Duodenal mucosa (tissue), 2 donors: ENCODE data around the gene BCL7C.
"Not testable (repeated sequence)": the region's sequence is repeated elsewhere in the genome, so short reads cannot be mapped to it uniquely, and the experiment has no call there.

ENCODE experiments used
- H3K27ac ChIP-seq: one replicate; pipeline ENCODE4 v1.7.0; 2013; ENCODE audit warnings: low read depth, low read length
- H3K27me3 ChIP-seq, 2 donors: one replicate each; pipeline ENCODE4 v1.7.0; 2013; ENCODE audit warnings: low read length in 2 of 2, control low read depth in 1 of 2; ENCODE audit not compliant: insufficient read depth in 2 of 2, control insufficient read depth in 1 of 2
- H3K36me3 ChIP-seq, 2 donors: one replicate each; pipeline ENCODE4 v1.7.0; 2013; ENCODE audit warnings: low read length in 2 of 2, control low read depth in 1 of 2; ENCODE audit not compliant: insufficient read depth in 2 of 2, control insufficient read depth in 1 of 2
- H3K4me1 ChIP-seq, 2 donors: one replicate each; pipeline ENCODE4 v1.7.0; 2013; ENCODE audit warnings: low read length in 2 of 2, control low read depth in 1 of 2; ENCODE audit not compliant: insufficient read depth in 2 of 2, control insufficient read depth in 1 of 2
- H3K4me3 ChIP-seq, 2 donors: one replicate each; pipeline ENCODE4 v1.7.0; 2013; ENCODE audit warnings: low read length in 2 of 2, low read depth in 1 of 2
- H3K9ac ChIP-seq, 2 donors: one replicate each; pipeline ENCODE4 v1.7.0; 2013; ENCODE audit warnings: low read length in 2 of 2, low read depth in 1 of 2
- H3K9me3 ChIP-seq, 2 donors: one replicate each; pipeline ENCODE4 v1.7.0; 2013; ENCODE audit warnings: low read length in 2 of 2, control low read depth in 1 of 2; ENCODE audit not compliant: control insufficient read depth in 1 of 2

The BCL7C gene

GRCh38 chr16:30893744-30894539, at the start of gene BCL7C:
Gene BCL7C (minus strand): TSS chr16:30894077. CDS start chr16:30893944, 133 bp downstream.
- H3K9me3 ChIP-seq: no peaks in the 10 kb centered on the region
- peaks cover 5 to 8% of the 10 kb centered on the region in 2 donors for H3K36me3 ChIP-seq
- H3K9ac ChIP-seq: peak within 1 kb of the TSS; percentile 96
- H3K27ac ChIP-seq: peak within 1 kb of the TSS; percentile 88
- H3K4me1 ChIP-seq: peaks cover 27 to 44% of the 10 kb centered on the region in 2 donors
- H3K4me3 ChIP-seq: peak within 1 kb of the TSS; percentile 91 to 94
- no peaks in the 10 kb centered on the region for H3K27me3 ChIP-seq

- H3K27me3 ChIP-seq: no peaks in the 10 kb centered on the region
- no peak overlapping the region for H3K27ac ChIP-seq
- H3K9ac ChIP-seq: peak overlapping the region in 1 of 2 donors; percentile 28
- no peaks in the 10 kb centered on the region for H3K9me3 ChIP-seq
- peaks cover 4 to 21% of the 10 kb centered on the region in 2 donors for H3K36me3 ChIP-seq
- H3K4me1 ChIP-seq: peaks cover 11 to 16% of the 10 kb centered on the region in 2 donors
- peak overlapping the region; percentile 32 to 44 for H3K4me3 ChIP-seq
Measured at GRCh38 chr16:30942426-30942806, 48.5 kb upstream of the BCL7C start.

- H3K4me3 ChIP-seq: peak overlapping the region; percentile 32 to 44
- peak overlapping the region in 1 of 2 donors; percentile 66 for H3K9ac ChIP-seq
- H3K4me1 ChIP-seq: peaks cover 11 to 16% of the 10 kb centered on the region in 2 donors
- H3K27ac ChIP-seq: no peak overlapping the region
- H3K36me3 ChIP-seq: peaks cover 5 to 22% of the 10 kb centered on the region in 2 donors
- H3K27me3 ChIP-seq: no peaks in the 10 kb centered on the region
- H3K9me3 ChIP-seq: no peaks in the 10 kb centered on the region
Measured at GRCh38 chr16:30941600-30942425, 47.9 kb upstream of the BCL7C start.

- Histone ChIP-seq H3K36me3 (peaks cover 5 to 30% of the 10 kb centered on the region in 2 donors), H3K4me1 (peaks cover 11 to 25% of the 10 kb centered on the region in 2 donors)
- H3K27ac ChIP-seq, H3K27me3 ChIP-seq, H3K4me3 ChIP-seq, H3K9me3 ChIP-seq, H3K9ac ChIP-seq: not testable (repeated sequence)
Measured at GRCh38 chr16:30939571-30939970, 45.7 kb upstream of the BCL7C start.

- H3K27ac ChIP-seq: no peak overlapping the region
- H3K9ac ChIP-seq: no peak overlapping the region
- H3K9me3 ChIP-seq: no peaks in the 10 kb centered on the region
- no peaks in the 10 kb centered on the region for H3K27me3 ChIP-seq
- peaks cover 3 to 21% of the 10 kb centered on the region in 2 donors for H3K36me3 ChIP-seq
- H3K4me1 ChIP-seq: peaks cover 8 to 21% of the 10 kb centered on the region in 2 donors
- H3K4me3 ChIP-seq: no peak overlapping the region
Measured at GRCh38 chr16:30937692-30938091, 43.8 kb upstream of the BCL7C start.

- H3K4me1 ChIP-seq: peaks cover 0 to 9% of the 10 kb centered on the region in 2 donors
- H3K4me3 ChIP-seq: no peak overlapping the region
- no peak overlapping the region for H3K27ac ChIP-seq
- no peak overlapping the region for H3K9ac ChIP-seq
- H3K9me3 ChIP-seq: no peaks in the 10 kb centered on the region
- H3K27me3 ChIP-seq: no peaks in the 10 kb centered on the region
- peaks cover 8 to 43% of the 10 kb centered on the region in 2 donors for H3K36me3 ChIP-seq
Measured at GRCh38 chr16:30934827-30935557, 41.1 kb upstream of the BCL7C start.

GRCh38 chr16:30931068-30931650, 37.3 kb upstream of the BCL7C start:
- H3K36me3 ChIP-seq: peaks cover 9 to 47% of the 10 kb centered on the region in 2 donors
- no peaks in the 10 kb centered on the region for H3K27me3 ChIP-seq
- no peak overlapping the region for H3K27ac ChIP-seq
- no peak overlapping the region for H3K9ac ChIP-seq
- no peaks in the 10 kb centered on the region for H3K9me3 ChIP-seq
- H3K4me3 ChIP-seq: no peak overlapping the region
- peaks cover 0 to 9% of the 10 kb centered on the region in 2 donors for H3K4me1 ChIP-seq

GRCh38 chr16:30930160-30930571, 36.3 kb upstream of the BCL7C start:
- Histone ChIP-seq H3K9ac (no peak overlapping the region), H3K4me3 (no peak overlapping the region), H3K27ac (no peak overlapping the region), H3K9me3 (no peaks in the 10 kb centered on the region), H3K27me3 (no peaks in the 10 kb centered on the region), H3K4me1 (peaks cover under 1 to 5% of the 10 kb centered on the region in 2 donors), H3K36me3 (peaks cover 9 to 37% of the 10 kb centered on the region in 2 donors)

GRCh38 chr16:30929167-30929566, 35.3 kb upstream of the BCL7C start:
- H3K27ac ChIP-seq: no peak overlapping the region

More at GRCh38 chr16:30929167-30929566, 35.3 kb upstream of the BCL7C start:
- Histone ChIP-seq H3K9ac (no peak overlapping the region), H3K4me1 (peaks cover 4 to 7% of the 10 kb centered on the region in 2 donors), H3K36me3 (peaks cover 9 to 30% of the 10 kb centered on the region in 2 donors), H3K4me3 (no peak overlapping the region), H3K9me3 (no peaks in the 10 kb centered on the region), H3K27me3 (no peaks in the 10 kb centered on the region)
